RWPE2 (cell line): Measurements from ENCODE around the gene ARHGAP15.

ENCODE experiments used
- ATAC-seq: fragments of 200-7000 bp; cut with Tn5 transposase; 3 replicates; pipeline ENCODE4 v1.9.1; 2021; ENCODE audit warnings: low read depth
- DNase-seq: peaks from one replicate; pipeline ENCODE4 v3.0.0-alpha.2; 2020; ENCODE audit warnings: low spot score
- H3K27ac ChIP-seq: fragments of 450-650 bp; 2 replicates; pipeline ENCODE4 v1.5.1; 2017; ENCODE audit warnings: mild to moderate bottlenecking; ENCODE audit not compliant: poor library complexity, severe bottlenecking
- H3K27me3 ChIP-seq: fragments of 250-450 bp; sonication (Bioruptor Pico); 2 replicates; pipeline ENCODE4 v1.5.1; 2021; ENCODE audit warnings: mild to moderate bottlenecking, moderate library complexity; ENCODE audit not compliant: insufficient read depth, poor library complexity, severe bottlenecking
- H3K36me3 ChIP-seq: fragments of 250-450 bp; sonication (Bioruptor Pico); 2 replicates; pipeline ENCODE4 v1.5.1; 2020; ENCODE audit warnings: low read depth, mild to moderate bottlenecking, moderate library complexity
- H3K4me1 ChIP-seq: fragments of 250-450 bp; sonication (Bioruptor Pico); 2 replicates; pipeline ENCODE4 v1.5.1; 2021; ENCODE audit warnings: mild to moderate bottlenecking, moderate library complexity; ENCODE audit not compliant: insufficient read depth, poor library complexity, severe bottlenecking
- H3K4me3 ChIP-seq: fragments of 250-450 bp; sonication (Bioruptor Pico); 2 replicates; pipeline ENCODE4 v1.5.1; 2021; ENCODE audit warnings: mild to moderate bottlenecking, moderate library complexity; ENCODE audit not compliant: severe bottlenecking
- H3K9me3 ChIP-seq: fragments of 250-450 bp; sonication (Bioruptor Pico); 2 replicates; pipeline ENCODE4 v1.5.1; 2021; ENCODE audit warnings: mild to moderate bottlenecking, moderate library complexity; ENCODE audit not compliant: severe bottlenecking
- CTCF ChIP-seq: fragments of 450-650 bp; IDR thresholded peaks from one replicate; pipeline ENCODE4 v1.5.1; 2017; ENCODE audit warnings: mild to moderate bottlenecking, moderate library complexity; ENCODE audit not compliant: poor library complexity, severe bottlenecking

ARHGAP15 gene

GRCh38 chr2:143148757-143149156, 19.5 kb downstream of the ARHGAP15 start:
- no peak for ATAC-seq
- DNase-seq: no peak
- Histone ChIP-seq H3K4me1 (no peaks in the 10 kb centered on the region), H3K4me3 (no peak overlapping the region), H3K9me3 (no peaks in the 10 kb centered on the region), H3K27me3 (no peaks in the 10 kb centered on the region), H3K27ac (no peak overlapping the region), H3K36me3 (no peaks in the 10 kb centered on the region)
- no peak for TF ChIP-seq CTCF

GRCh38 chr2:143150287-143150686, 21.1 kb downstream of the ARHGAP15 start:
- no peak for TF ChIP-seq CTCF
- DNase-seq: no peak
- Histone ChIP-seq H3K36me3 (no peaks in the 10 kb centered on the region), H3K27ac (no peak overlapping the region), H3K9me3 (no peaks in the 10 kb centered on the region), H3K4me1 (no peaks in the 10 kb centered on the region), H3K4me3 (no peak overlapping the region), H3K27me3 (no peaks in the 10 kb centered on the region)
- no peak for ATAC-seq

GRCh38 chr2:143151111-143151752, 22.0 kb downstream of the ARHGAP15 start:
- TF ChIP-seq CTCF: no peak

GRCh38 chr2:143152219-143152618, 23.0 kb downstream of the ARHGAP15 start:
- TF ChIP-seq CTCF: no peak
- Histone ChIP-seq H3K27me3 (no peaks in the 10 kb centered on the region), H3K4me3 (no peak overlapping the region), H3K4me1 (no peaks in the 10 kb centered on the region), H3K36me3 (no peaks in the 10 kb centered on the region), H3K27ac (no peak overlapping the region), H3K9me3 (no peaks in the 10 kb centered on the region)
- ATAC-seq (no peak), DNase-seq (no peak)

More at GRCh38 chr2:143151111-143151752, 22.0 kb downstream of the ARHGAP15 start:
- Histone ChIP-seq H3K9me3 (no peaks in the 10 kb centered on the region), H3K27me3 (no peaks in the 10 kb centered on the region), H3K36me3 (no peaks in the 10 kb centered on the region), H3K4me1 (no peaks in the 10 kb centered on the region), H3K27ac (no peak overlapping the region), H3K4me3 (no peak overlapping the region)
- ATAC-seq: no peak
- no peak for DNase-seq

- H3K9me3 ChIP-seq: no peaks in the 10 kb centered on the region
- H3K27ac ChIP-seq: no peak overlapping the region
- no peaks in the 10 kb centered on the region for H3K27me3 ChIP-seq
- H3K4me1 ChIP-seq: no peaks in the 10 kb centered on the region
- no peaks in the 10 kb centered on the region for H3K36me3 ChIP-seq
- ATAC-seq: no peak
- H3K4me3 ChIP-seq: no peak overlapping the region
- DNase-seq: no peak
- no peak for TF ChIP-seq CTCF
Observed at GRCh38 chr2:143152637-143153036, 23.4 kb downstream of the ARHGAP15 start.
